Dedifferentiated amniotic fluid mesenchymal stem cell (primary cell): ENCODE results near the gene TLE1.
A peak's percentile ranks its signal among the peaks of the same experiment; 100 is the strongest.
"Not testable (repeated sequence)": the region's sequence is repeated elsewhere in the genome, so short reads cannot be mapped to it uniquely, and the experiment has no call there.

Experiments
- DNase-seq: peaks from one replicate; pipeline ENCODE4 v3.0.0-alpha.2; 2016; ENCODE audit errors: extremely low spot score

Gene TLE1

DNA sequence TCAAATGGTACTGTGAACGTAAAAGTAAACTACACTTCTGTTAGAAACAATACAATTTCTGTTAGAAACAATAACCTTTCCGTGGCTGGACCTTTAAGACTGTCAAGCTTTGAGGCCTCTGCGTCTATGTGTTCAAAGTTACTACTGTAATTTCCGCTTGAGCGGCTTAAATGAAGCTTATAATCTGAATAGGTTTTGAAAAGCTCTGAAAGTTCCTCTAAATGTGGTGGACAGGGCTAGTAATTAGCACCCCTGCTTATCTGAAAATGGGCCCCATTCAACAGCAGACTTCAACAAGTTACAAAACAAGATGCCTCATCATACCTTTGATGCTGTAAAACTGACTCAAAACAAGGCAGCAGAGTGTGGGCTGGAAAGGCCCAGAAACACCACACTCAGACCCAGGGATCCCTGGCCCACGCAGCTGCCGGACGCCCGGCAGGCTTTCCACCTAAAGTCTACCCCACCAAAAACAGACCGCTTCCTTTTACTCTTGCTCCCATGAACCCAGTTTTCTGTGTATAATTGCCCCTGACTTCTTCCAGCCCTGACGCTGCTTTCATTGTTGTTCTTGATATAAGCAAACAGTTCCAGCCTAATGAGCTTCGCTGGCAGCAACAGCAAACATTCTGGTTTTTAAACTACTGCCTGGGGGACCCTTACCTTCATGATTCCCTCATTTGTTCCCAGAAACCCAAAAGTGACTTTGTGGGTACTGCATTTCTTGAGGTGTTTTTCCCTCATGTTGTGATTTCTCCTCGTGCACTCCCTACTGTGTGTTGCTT, 66.7 kb downstream of the TLE1 start:
- no peak for DNase-seq

DNA sequence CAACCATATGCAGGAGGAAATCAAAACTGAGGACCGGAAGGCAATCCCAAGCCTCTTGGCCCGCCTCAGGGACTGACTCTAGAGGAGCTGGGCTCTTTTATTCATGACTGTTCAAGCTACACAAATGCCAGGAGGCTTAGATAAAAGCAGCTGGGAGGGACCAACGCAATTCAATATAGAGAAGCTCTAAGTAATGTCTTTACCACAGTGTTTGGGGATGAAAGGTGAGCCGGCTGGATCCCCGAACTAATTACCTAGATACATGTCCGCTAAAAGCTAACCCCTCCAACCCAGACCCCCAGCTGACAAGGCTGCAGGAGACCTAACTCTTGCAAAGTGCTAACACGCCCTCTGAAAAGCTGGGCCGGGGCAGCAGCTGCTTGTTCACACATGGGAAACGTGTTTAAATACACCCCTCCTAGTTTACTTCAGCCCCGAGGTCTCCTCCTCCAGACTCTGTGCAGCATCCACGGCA, 67.5 kb downstream of the TLE1 start:
- no peak for DNase-seq

DNA sequence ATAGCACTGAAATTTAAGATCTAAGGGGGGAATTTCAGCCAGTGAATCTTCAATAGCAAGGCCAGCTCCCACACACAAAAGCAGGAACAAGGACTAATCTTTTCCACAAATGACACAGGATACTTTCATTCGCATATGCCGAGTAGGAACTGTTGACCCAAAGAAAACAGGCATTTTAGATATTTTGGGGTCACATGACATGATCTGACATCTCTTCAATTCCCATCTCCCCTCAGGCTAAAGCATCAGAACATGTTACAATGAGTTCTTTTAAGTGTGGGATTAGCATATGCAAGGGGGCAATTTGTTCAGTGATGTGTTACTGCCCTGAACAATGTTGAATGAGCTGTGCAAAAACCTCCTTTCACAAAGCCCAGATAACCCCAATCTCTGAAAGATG, 68.2 kb downstream of the TLE1 start:
- DNase-seq, result no peak

DNA sequence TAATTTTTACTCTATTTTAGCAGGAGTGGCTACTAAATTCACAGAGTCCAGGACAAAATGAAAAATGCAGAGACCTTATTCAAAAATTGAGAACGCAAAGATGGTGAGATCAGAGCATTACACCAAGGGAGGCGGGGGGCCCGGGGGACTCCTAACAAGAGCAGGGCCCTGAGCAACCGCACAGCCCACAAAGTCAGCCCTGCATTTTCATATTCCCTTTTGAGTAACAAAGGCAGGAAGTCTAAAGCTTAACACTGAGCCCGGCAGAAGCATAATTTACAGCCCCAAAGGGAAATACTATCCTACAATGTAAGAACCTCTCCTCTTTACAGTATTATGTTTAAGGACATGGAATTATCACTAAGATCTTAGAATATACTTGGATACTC, 69.4 kb downstream of the TLE1 start:
- DNase-seq, result no peak

DNA sequence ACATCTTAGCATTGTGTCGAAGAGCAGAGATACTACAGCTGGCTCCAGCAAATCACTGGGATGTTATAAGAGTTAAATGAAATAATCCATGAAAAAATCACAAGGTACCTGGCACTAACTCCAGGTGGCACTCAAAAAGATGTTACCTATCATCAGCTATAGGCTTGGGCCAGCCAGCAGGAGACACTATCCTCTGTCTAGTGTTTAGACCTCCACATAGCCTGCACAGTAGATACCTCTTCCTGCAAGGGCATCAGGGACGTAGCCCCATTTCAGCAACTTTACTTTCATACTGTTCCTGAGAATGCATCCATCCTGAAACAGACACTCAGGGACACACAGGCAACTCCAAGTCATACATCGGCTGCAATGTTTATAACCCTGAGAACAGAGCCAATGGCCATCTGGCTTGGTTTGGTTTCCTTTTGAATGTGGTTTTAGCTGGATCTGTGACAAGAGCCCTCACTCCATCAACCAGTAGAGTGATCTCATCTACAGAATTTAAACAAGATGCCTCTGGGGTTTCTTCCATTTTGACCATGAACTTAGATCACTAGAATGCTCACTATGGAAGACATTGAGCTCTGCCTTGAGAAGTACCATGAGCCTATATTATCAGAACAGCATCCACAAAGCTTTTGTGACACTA, 69.9 kb downstream of the TLE1 start:
- DNase-seq, result peak; percentile 62

DNA sequence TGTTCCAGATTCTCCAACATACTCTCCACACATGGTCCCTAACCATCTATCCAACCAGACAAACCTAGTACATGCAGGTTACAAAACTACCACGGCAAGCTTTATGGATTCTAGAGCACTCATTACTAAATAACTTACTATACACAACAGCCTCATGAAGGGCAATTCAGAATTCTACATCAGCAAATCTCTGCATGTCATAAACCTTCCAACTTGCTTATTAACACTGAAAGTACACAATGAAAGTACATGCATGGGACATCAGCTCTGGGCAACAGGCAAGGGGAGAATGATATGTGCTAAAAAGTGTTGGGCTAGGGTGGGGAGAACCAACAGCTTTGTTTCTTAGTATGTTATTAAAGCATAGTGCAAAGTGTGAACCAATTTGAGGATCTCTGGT, 70.4 kb downstream of the TLE1 start:
- DNase-seq, result no peak

DNA sequence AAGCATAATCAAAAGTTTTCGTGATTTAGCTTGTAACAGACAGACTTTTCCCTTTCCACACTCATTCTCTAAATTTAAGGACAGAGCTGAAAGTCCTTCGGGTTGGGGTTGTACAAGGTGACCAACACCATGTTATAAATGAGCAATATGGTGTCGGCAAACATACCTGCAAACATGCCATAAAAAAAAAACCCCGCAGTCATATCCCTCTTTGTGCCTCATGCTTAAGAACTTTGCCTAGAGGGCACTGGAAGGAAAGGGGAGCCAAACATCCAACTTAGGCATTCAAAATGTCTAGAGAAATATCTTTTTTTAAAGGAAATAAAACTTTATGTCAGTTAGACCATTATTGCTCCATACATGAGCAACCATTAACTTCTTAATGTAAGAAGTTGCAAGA, 73.2 kb downstream of the TLE1 start:
- DNase-seq, result no peak

DNA sequence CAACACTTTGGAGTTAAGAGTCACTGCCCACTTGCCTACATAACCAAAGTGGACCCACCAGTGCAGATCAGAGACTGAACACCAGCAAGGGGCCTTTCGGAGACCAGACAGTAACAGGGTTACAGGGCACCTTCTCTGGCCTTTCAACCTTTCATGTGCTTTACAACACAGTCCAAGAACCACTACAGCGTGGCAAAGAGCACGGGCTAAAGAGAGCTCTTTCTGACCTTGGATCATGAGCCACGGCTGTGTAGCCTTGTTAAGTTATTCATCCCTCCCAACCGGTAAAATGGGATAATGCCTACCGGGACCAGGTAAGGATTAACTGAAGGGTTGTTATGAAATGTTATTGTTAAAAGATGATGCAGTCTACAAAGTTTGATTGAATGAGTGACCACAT, 75.0 kb downstream of the TLE1 start:
- DNase-seq, result no peak

DNA sequence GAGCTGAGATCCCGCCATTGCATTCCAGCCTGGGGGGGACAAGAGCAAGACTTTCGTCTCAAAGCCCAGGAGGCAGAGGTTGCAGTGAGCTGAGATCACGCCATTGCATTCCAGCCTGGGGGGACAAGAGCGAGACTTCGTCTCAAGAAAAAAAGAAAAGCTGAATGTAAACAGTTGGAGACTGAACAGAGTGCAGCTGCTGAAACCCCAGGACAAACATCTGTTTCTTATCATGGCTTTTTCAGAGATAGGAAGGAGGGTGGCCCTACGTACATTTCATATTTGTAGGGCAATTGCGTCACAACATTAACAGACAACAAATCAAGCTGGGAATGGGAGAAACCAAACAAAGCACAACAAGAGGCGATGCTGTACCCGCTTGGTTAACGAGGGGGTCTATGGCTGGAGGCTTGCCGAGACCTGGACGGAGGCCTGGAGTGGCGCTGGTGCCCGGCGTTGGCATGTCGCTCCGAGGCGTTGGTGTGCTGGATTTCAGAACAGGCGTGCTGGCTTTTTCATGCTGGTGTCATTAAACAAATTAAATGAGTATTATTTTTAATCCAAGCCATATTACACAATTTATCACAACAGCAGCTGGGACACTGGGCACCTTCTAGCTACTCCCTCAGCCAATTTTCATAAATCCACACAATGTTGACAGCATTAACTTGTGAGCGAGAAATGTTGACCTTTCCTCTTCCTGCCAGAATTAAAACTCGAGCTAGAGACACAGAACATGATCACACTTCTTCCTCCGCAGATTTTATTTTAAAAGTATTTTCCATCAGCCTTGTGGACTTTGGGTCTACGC, 76.1 kb downstream of the TLE1 start:
- peak; percentile 88 for DNase-seq

DNA sequence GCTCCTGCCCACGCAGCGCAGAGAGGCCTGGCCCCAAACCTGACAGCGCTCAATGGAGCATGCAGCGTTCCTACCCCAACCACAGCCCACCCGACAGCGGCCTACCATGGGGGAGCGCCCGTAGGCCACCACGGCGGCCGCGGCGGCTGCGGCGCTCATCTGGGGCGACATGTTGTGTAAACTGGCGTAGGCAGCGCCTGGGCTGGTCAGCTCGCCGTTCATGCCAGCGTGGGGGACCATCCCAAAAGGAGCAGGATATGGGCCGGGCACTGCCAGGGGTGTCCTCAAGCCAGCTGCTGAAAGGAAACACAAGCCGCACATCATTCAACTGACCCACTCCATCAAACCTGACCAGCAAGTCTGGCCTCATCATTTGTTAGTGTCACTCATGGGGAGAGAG, 77.7 kb downstream of the TLE1 start:
- no peak for DNase-seq

DNA sequence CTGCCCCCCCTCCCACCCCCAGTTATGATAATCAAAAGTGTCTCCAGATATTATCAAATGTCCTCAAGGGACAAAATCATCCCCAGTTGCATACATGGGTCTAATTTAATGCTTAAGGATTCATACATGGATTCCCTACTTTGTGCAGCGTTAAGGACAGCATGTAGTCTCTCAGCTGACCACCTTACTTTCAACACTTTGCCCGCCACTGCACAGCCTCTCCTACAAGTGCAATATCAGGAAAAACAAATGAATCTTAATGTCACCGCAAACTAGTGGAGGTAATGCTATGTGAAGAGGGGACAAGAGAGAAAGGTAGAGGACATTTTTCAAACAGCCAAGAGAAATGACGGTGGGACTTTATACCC, 78.6 kb downstream of the TLE1 start:
- DNase-seq, result no peak

DNA sequence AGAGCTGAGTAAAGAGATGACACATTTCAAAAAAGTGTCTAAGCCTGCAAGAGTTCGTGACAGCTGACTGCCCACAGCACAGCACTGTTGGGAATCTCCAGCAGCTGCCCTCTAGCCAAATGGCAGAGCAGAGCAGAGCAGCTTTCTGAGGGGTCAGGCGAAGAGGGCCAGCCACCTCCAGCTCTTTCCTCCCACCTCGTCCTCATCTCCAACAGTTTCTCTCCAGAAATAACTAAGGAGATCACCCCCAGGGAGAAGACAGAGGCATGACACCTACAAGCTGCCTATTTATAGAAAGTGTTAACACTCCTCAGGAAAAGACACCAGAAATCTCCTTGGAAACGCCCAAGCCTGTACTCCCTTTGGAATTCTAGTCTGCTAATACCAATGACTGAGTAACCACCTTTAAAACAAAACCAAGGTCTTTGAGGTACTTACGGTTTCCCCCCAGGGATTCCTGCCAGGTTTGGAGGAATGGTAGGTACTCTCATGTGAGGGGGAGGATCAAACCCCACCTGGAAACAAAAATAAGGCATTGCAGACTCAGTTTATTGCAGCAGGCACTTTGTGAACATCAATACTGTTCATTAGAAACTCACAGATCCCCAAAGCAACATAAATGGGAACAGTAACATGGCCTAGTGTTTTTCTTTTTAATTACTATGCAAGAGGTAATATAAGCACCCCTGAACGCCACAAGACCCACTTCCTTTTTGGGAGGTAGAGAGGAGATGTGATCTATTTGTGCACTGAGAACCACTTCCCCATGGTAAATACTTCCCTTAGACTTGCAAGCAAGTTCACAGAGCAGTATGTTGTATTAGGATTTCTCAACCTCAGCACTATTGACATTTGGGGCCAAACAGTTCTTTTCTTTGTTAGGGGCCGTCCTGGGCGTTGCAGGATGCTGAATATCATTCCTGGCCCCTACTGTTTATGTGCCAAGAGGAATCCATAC, 79.3 kb downstream of the TLE1 start:
- DNase-seq, result no peak

DNA sequence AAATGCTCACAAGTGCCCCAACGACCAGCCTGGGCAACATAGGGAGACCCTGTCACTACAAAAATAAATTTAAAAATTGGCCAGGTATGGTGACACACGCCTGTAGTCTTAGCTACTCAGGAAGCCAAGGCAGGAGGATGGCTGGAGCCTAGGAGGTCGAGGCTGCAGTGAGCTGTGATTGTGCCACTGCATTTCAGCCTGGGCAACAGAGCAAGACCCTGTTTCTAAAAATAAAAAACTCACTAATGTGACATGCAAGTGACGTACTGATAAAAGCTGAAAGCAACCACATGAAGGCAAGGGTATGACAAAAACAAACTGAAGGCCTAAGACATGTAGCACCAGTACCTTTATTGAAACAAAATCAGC, 81.1 kb downstream of the TLE1 start:
- no peak for DNase-seq

DNA sequence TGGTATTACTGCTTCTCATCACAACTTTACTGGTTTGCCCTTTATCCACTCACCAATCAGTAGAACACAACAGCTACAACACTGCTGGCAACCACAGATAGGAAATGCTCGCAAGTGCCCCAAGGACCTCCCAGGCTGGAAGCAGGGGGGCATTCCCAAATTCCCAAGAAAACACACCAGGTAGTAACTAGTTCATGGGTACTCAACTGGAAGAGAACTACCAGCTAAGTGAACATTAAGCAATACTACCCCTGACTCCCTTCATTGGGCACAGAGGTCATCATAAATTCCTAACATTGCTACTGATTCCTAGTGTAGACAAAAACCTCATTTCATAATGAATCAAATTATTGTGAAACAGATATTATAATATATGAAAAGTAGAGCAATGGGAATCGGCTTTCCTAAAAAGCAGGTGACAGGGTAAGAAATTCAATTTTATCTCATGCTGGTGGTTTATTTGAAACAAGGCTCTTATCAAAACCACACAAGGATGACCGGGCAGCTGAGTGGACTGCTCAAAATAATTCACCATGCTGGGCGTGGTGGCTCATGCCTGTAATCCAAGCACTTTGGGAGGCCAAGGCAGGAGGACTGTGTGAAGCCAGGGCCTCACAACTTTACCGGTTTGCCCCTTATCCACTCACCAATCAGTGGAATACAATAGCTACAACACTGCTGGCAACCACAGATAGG, 81.6 kb downstream of the TLE1 start:
- no peak for DNase-seq

DNA sequence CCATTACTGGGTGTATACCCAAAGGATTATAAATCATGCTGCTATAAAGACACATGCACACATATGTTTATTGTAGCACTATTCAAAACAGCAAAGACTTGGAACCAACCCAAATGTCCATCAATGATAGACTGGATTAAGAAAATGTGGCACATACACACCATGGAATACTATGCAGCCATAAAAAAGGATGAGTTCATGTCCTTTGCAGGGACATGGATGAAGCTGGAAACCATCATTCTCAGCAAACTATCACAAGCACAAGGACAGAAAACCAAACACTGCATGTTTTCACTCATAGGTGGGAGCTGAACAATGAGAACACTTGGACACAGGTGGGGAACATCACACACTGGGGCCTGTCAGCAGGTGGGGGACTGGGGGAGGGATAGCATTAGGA, 83.1 kb downstream of the TLE1 start:
- not testable (repeated sequence) for DNase-seq

DNA sequence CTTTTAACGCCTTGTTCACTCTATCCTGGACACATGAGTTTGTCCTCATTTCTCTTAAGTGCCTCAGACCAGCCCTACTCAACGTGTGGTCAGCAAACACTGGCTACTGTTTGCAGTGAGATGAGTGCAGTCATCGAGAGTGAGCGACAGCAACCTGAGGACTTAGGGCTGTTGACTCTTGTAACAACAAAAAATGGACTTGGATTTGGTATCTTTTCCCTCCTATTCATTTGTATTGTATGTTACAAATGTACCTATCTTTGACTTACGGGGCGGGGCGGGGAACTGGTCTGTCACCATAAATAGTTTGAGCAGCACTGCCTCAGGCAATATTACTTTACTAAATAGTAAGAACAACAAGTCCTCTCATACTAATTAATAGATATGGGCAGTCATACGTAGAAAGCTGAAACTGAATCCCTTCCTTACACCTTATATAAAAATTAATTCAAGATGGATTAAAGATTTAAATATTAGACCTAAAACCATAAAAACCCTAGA, 84.1 kb downstream of the TLE1 start:
- no peak for DNase-seq

DNA sequence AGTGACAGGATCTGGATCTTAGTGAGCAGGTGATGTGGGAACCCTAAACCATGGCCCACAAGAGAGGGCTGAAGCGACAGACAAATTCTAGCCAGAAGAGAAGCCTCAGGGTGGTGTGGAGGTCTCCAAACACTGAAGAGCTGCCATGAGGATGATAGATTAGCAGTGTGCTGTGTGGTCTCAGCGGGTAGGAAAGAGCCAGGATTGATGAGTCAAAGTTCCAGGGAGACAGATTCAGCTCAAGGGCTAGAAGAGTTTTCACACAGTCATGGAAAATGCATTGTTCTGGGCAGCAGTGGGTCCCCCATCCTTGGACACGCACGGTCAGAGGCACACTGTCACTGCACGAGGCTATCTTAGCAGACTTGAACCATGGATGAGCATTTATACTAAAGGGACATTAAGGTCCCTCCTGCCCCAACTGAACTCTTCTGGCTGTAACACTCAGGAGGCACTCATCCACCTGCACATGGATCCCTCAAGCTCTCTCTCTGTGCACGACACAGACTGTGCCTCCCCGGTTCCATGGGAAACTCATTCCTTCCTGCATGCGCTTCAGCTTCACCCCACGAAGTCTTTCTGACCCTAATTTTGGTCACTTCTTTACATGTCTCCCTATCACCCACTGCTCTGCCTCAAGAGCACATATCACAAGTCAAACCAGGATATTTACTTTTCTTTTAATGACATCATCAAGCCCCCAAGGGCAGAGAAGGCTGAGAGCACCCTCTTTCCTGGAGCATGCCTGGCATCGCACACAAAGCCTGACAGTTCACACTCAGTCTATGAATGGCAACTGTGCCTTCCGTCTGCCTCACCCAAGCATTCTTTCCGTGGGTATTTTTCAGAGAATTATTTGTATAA, 84.8 kb downstream of the TLE1 start:
- DNase-seq, result no peak

DNA sequence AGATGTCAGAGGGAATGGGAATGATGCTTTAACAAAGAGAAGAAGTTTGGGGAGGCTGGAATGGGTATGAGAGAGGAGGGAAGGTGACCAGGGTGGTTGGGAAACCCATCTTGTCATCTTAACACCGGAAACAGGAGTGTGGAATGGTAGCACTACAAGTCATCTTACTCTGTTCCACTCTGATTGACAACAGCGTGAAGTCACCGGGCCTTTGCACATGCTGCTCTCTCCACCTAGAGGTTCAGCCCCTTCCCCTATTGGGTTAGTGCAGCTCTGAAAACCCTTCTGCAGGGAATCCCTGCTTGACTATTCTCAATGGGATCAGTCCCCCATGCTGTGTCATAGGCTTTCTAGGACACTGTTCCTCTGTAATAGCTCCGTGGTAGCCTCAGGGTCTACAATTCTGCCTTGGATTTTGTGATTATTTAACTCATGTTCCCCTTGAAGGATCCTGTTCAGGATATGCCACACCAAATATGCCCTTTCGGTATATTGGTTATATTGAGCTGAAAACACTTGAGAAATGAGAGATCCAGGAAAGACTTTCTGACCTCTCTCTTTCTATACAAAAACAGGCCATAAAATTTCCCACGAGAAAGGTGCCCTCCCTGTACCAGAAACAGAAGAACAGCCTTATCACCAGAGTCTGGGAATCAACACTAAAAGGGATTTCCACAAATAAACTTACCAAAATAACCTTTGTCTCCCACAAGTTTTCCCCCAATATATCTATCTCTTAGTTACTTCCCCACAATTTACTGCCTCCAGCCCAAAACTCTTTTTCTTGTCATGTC, 86.3 kb downstream of the TLE1 start:
- no peak for DNase-seq
